GM23338 (cell line): ENCODE measurements around the gene F7. TPM values are rescaled to one million over a fixed set of nuclear protein-coding genes. Genes with fewer than 3 reads are reported as not detected.

Source experiments
- ATAC-seq: fragments of 200-7000 bp; cut with Tn5 transposase; 3 replicates; pipeline ENCODE4 v1.9.1; 2020
- DNase-seq: peaks from one replicate; pipeline ENCODE4 v3.0.0-alpha.2; 2015; ENCODE audit warnings: low spot score
- H2AFZ ChIP-seq: fragments of 200-600 bp; sonication (generic); 2 replicates; pipeline ENCODE4 v1.8.0; 2016; ENCODE audit warnings: antibody characterized with exemption, mild to moderate bottlenecking, moderate library complexity
- H3F3A ChIP-seq: fragments of 200-600 bp; sonication (generic); replicated peaks from 2 replicates; pipeline ENCODE4 v1.8.0; 2017; ENCODE audit warnings: antibody characterized with exemption, mixed run types, low read depth
- H3K27ac ChIP-seq: fragments of 200-600 bp; sonication (generic); 2 replicates; pipeline ENCODE4 v1.6.1; 2016; ENCODE audit warnings: low read depth
- H3K27me3 ChIP-seq: fragments of 200-600 bp; sonication (generic); 2 replicates; pipeline ENCODE4 v1.8.0; 2016; ENCODE audit warnings: mild to moderate bottlenecking, mixed run types, moderate library complexity; ENCODE audit not compliant: insufficient read depth
- H3K36me3 ChIP-seq: fragments of 200-600 bp; sonication (generic); 2 replicates; pipeline ENCODE4 v1.8.0; 2016; ENCODE audit warnings: mild to moderate bottlenecking; ENCODE audit not compliant: insufficient read depth
- H3K4me1 ChIP-seq: fragments of 200-600 bp; sonication (generic); 2 replicates; pipeline ENCODE4 v1.8.0; 2016; ENCODE audit warnings: mild to moderate bottlenecking, moderate library complexity; ENCODE audit not compliant: insufficient read depth
- H3K4me2 ChIP-seq: fragments of 200-600 bp; sonication (generic); 2 replicates; pipeline ENCODE4 v1.7.1; 2017; ENCODE audit warnings: mixed run types
- H3K4me3 ChIP-seq: fragments of 200-600 bp; sonication (generic); 2 replicates; pipeline ENCODE4 v1.6.1; 2016; ENCODE audit warnings: mixed run types
- H3K79me2 ChIP-seq: fragments of 200-600 bp; sonication (generic); replicated peaks from 2 replicates; pipeline ENCODE4 v1.8.0; 2017; ENCODE audit warnings: mild to moderate bottlenecking; ENCODE audit not compliant: insufficient read depth
- H3K9me2 ChIP-seq: fragments of 200-600 bp; sonication (generic); 2 replicates; pipeline ENCODE4 v1.8.0; 2017; ENCODE audit not compliant: insufficient read depth
- H4K20me1 ChIP-seq: fragments of 200-600 bp; sonication (generic); replicated peaks from 2 replicates; pipeline ENCODE4 v1.8.0; 2017; ENCODE audit warnings: mild to moderate bottlenecking; ENCODE audit not compliant: insufficient read depth
- H3K27ac Mint-ChIP-seq: 2 replicates; pipeline ENCODE4 v1.8.0; 2020; ENCODE audit warnings: inconsistent platforms, mild to moderate bottlenecking, moderate library complexity, mixed read lengths
- H3K27me3 Mint-ChIP-seq: 3 replicates; pipeline ENCODE4 v1.8.0; 2022; ENCODE audit warnings: low read depth, mild to moderate bottlenecking, moderate library complexity, mixed read lengths, inconsistent platforms; ENCODE audit not compliant: insufficient read depth, poor library complexity
- H3K36me3 Mint-ChIP-seq: 3 replicates; pipeline ENCODE4 v1.8.0; 2021; ENCODE audit warnings: low read depth, mild to moderate bottlenecking, inconsistent platforms, moderate library complexity, mixed read lengths
- H3K4me1 Mint-ChIP-seq: 3 replicates; pipeline ENCODE4 v1.8.0; 2020; ENCODE audit warnings: mild to moderate bottlenecking, inconsistent platforms, mixed read lengths
- H3K4me3 Mint-ChIP-seq: 3 replicates; pipeline ENCODE4 v1.8.0; 2021; ENCODE audit warnings: moderate library complexity, mild to moderate bottlenecking, inconsistent platforms, mixed read lengths
- H3K9me3 Mint-ChIP-seq: 3 replicates; pipeline ENCODE4 v1.8.0; 2020; ENCODE audit warnings: moderate library complexity, mild to moderate bottlenecking, inconsistent platforms, mixed read lengths
- CREB1 ChIP-seq: fragments of 250-450 bp; sonication (Bioruptor Pico); IDR thresholded peaks from 2 replicates; pipeline ENCODE4 v1.5.0; 2020; ENCODE audit warnings: low read depth, mild to moderate bottlenecking, moderate library complexity
- EZH2phosphoT487 ChIP-seq: fragments of 200-600 bp; sonication (generic); IDR thresholded peaks from one replicate; pipeline ENCODE4 v1.8.1; 2018; ENCODE audit warnings: antibody characterized with exemption; ENCODE audit not compliant: unreplicated experiment
- NANOG ChIP-seq: IDR thresholded peaks from 2 replicates; pipeline ENCODE4 v1.6.1; 2016; ENCODE audit warnings: antibody characterized with exemption, borderline replicate concordance
- POLR2AphosphoS5 ChIP-seq: IDR thresholded peaks from 2 replicates; pipeline ENCODE4 v1.6.1; 2016; ENCODE audit warnings: antibody characterized with exemption, low read depth
- polyA plus RNA-seq: library from polyadenylated mRNA; unstranded; fragments of >200 nt; fragmentation: Nextera tagmentation; extraction: Ambion mirVana; gene quantifications from 2 replicates; pipeline ENCODE4 v1.2.1, GENCODE V29; 2016
- total RNA-seq: library from RNA; depleted of rRNA; stranded (reverse); fragments of >200 nt; shearing (Covaris generic); gene quantifications from 2 replicates; pipeline ENCODE4 v1.2.3, GENCODE V29; 2014
- TF ChIP-seq, protein P1 (sequence below): fragments of 250-450 bp; sonication (Bioruptor Pico); IDR thresholded peaks from 2 replicates; pipeline ENCODE4 v1.5.0; 2020; ENCODE audit warnings: mild to moderate bottlenecking, moderate library complexity
- TF ChIP-seq, protein P2 (sequence below), 2 experiments: fragments of 200-600 bp in 1 of 2; sonication (generic) in 1 of 2; conservative IDR thresholded peaks; 2 replicates each; pipeline versions ENCODE4 v1.5.1 to v1.6.1; 2016 to 2017; ENCODE audit warnings: antibody characterized with exemption in 2 of 2, low read depth in 2 of 2, mild to moderate bottlenecking in 2 of 2, moderate library complexity in 1 of 2

F7 gene
- total and polyA plus RNA-seq, 2 experiments from 2014 or later: 0.16 to 0.24 TPM

DNA sequence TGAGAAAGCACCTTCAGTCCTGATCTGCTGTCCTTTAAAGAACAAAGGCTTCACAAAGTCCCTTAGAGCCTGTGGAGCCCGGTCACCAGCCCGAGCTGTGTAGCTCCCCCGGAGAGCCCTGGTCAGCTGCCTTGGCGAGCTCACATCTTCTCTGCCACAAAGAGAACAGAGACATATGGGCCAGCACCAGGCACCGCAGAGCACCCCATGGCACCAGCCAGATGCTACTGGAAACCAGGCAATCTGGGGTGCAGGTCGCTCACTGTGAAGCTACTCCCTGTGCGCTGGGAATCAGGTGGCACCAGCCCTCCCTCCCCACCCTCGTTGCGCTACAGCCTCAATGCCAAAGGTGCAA is 44.3 kb upstream of the F7 start:
- Histone ChIP-seq H3F3A (no peaks in the 10 kb centered on the region), H3K36me3 (no peaks in the 10 kb centered on the region), H3K27ac (no peak overlapping the region), H3K79me2 (no peaks in the 10 kb centered on the region), H3K4me3 (no peak overlapping the region), H2AFZ (no peak overlapping the region), H3K9me2 (no peaks in the 10 kb centered on the region), H3K4me2 (no peak overlapping the region), H4K20me1 (no peaks in the 10 kb centered on the region), H3K27me3 (no peaks in the 10 kb centered on the region), H3K4me1 (no peaks in the 10 kb centered on the region)
- DNase-seq (no peak), ATAC-seq (no peak)
- Mint-ChIP-seq H3K9me3 (no peaks in the 10 kb centered on the region), H3K4me3 (no peak overlapping the region), H3K27me3 (peaks cover 10% of the 10 kb centered on the region), H3K4me1 (peaks cover 3% of the 10 kb centered on the region; the same call in 2 of the 3 replicates), H3K36me3 (no peaks in the 10 kb centered on the region; the same call in 2 of the 3 replicates), H3K27ac (no peak overlapping the region)
- TF ChIP-seq NANOG (no peak), CREB1 (no peak), POLR2AphosphoS5 (no peak), EZH2phosphoT487 (no peak)
- TF ChIP-seq, protein P1, sequence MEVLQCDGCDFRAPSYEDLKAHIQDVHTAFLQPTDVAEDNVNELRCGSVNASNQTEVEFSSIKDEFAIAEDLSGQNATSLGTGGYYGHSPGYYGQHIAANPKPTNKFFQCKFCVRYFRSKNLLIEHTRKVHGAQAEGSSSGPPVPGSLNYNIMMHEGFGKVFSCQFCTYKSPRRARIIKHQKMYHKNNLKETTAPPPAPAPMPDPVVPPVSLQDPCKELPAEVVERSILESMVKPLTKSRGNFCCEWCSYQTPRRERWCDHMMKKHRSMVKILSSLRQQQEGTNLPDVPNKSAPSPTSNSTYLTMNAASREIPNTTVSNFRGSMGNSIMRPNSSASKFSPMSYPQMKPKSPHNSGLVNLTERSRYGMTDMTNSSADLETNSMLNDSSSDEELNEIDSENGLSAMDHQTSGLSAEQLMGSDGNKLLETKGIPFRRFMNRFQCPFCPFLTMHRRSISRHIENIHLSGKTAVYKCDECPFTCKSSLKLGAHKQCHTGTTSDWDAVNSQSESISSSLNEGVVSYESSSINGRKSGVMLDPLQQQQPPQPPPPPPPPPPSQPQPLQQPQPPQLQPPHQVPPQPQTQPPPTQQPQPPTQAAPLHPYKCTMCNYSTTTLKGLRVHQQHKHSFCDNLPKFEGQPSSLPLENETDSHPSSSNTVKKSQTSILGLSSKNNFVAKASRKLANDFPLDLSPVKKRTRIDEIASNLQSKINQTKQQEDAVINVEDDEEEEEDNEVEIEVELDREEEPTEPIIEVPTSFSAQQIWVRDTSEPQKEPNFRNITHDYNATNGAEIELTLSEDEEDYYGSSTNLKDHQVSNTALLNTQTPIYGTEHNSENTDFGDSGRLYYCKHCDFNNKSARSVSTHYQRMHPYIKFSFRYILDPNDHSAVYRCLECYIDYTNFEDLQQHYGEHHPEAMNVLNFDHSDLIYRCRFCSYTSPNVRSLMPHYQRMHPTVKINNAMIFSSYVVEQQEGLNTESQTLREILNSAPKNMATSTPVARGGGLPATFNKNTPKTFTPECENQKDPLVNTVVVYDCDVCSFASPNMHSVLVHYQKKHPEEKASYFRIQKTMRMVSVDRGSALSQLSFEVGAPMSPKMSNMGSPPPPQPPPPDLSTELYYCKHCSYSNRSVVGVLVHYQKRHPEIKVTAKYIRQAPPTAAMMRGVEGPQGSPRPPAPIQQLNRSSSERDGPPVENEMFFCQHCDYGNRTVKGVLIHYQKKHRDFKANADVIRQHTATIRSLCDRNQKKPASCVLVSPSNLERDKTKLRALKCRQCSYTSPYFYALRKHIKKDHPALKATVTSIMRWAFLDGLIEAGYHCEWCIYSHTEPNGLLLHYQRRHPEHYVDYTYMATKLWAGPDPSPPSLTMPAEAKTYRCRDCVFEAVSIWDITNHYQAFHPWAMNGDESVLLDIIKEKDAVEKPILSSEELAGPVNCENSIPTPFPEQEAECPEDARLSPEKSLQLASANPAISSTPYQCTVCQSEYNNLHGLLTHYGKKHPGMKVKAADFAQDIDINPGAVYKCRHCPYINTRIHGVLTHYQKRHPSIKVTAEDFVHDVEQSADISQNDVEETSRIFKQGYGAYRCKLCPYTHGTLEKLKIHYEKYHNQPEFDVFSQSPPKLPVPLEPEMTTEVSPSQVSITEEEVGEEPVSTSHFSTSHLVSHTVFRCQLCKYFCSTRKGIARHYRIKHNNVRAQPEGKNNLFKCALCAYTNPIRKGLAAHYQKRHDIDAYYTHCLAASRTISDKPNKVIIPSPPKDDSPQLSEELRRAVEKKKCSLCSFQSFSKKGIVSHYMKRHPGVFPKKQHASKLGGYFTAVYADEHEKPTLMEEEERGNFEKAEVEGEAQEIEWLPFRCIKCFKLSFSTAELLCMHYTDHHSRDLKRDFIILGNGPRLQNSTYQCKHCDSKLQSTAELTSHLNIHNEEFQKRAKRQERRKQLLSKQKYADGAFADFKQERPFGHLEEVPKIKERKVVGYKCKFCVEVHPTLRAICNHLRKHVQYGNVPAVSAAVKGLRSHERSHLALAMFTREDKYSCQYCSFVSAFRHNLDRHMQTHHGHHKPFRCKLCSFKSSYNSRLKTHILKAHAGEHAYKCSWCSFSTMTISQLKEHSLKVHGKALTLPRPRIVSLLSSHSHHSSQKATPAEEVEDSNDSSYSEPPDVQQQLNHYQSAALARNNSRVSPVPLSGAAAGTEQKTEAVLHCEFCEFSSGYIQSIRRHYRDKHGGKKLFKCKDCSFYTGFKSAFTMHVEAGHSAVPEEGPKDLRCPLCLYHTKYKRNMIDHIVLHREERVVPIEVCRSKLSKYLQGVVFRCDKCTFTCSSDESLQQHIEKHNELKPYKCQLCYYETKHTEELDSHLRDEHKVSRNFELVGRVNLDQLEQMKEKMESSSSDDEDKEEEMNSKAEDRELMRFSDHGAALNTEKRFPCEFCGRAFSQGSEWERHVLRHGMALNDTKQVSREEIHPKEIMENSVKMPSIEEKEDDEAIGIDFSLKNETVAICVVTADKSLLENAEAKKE (CRISPR knock-in tag): no peak
- TF ChIP-seq, protein P2, sequence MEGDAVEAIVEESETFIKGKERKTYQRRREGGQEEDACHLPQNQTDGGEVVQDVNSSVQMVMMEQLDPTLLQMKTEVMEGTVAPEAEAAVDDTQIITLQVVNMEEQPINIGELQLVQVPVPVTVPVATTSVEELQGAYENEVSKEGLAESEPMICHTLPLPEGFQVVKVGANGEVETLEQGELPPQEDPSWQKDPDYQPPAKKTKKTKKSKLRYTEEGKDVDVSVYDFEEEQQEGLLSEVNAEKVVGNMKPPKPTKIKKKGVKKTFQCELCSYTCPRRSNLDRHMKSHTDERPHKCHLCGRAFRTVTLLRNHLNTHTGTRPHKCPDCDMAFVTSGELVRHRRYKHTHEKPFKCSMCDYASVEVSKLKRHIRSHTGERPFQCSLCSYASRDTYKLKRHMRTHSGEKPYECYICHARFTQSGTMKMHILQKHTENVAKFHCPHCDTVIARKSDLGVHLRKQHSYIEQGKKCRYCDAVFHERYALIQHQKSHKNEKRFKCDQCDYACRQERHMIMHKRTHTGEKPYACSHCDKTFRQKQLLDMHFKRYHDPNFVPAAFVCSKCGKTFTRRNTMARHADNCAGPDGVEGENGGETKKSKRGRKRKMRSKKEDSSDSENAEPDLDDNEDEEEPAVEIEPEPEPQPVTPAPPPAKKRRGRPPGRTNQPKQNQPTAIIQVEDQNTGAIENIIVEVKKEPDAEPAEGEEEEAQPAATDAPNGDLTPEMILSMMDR (conservative IDR thresholded peaks at IDR 0.05; ENCODE audit: low read depth in 2 of 2): no peak
